NCI-H1694 (cell line): ENCODE results near the gene FAM210B.
"Not testable (repeated sequence)": the region's sequence is repeated elsewhere in the genome, so short reads cannot be mapped to it uniquely, and the experiment has no call there.

Experiments
- DNase-seq: peaks from one replicate; lab custom pipeline; 2025; lab: John Stamatoyannopoulos, UW

FAM210B gene

DNA sequence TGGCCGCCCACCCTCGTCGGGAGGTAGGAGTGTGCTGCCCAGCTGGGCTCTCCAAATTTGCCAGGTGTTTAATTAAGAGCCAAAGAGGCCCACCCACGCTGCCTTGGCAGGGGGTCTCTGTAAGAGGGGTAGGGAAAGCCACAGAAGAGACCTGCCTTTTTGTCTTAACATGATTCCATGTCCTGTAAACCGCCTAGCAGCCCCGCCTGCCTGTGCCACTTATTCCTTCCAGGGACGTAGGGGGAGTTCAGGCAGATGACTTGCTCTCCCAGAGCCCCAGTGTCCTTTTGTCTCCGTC is 2.1 kb downstream of the FAM210B start:
- no peak for DNase-seq

DNA sequence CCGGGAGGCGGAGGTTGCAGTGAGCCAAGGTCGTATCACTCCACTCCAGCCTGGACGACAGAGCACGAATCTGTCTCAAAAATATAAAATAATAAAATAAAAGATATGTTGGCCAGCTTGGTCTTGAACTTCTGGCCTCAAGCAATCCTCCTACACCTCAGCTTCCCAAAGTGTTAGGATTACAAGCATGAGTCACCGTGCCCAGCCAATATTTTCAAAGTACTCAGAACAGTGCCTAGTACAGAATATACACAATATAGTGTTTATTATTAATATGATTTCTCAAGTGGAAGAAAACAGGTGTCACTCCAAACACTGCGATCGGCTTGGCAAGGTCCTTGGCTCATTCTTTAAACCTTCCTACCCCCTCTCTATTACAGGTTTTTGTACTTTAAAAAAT is 3.1 kb downstream of the FAM210B start:
- DNase-seq: no peak

DNA sequence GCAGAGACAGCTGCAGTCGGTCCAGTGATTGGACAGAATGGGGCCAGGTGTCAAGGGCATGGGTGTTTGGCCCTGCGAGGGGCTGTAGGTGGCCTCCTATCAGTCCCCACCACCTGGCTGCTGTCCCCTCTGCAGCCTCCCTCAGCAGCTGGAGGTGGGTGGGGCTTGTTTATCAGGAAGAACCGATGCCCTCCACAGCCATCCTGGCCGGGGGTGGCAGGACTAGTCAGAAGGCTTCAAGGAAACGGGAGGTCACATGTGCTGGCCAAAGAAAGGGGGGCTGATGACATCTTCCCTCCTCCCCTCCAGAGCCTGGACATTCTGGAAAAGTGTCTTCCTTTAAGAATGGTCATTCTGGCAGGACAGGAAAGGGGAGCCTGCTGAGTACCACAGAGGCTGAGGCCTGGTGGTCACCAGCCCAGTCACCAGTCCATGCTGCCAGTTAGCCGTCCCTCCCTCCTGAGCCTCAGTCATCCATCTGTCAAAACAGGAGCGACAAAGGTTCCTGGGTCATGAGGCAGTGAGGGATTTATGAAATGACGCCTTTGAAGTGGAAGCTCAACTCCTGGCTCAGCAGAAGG is 4.1 kb downstream of the FAM210B start:
- DNase-seq: no peak

- no peak for DNase-seq
Measured at GRCh38 chr20:56363491-56363890, 4.7 kb downstream of the FAM210B start.

GRCh38 chr20:56368351-56369134 is 9.8 kb downstream of the FAM210B start:
- DNase-seq: no peak

- no peak for DNase-seq
Measured at GRCh38 chr20:56369179-56369578, 10.4 kb downstream of the FAM210B start.

- DNase-seq: no peak
Measured at GRCh38 chr20:56371977-56372376, 13.2 kb downstream of the FAM210B start.

- no peak for DNase-seq
Measured at GRCh38 chr20:56372850-56373249, 14.1 kb downstream of the FAM210B start.

DNA sequence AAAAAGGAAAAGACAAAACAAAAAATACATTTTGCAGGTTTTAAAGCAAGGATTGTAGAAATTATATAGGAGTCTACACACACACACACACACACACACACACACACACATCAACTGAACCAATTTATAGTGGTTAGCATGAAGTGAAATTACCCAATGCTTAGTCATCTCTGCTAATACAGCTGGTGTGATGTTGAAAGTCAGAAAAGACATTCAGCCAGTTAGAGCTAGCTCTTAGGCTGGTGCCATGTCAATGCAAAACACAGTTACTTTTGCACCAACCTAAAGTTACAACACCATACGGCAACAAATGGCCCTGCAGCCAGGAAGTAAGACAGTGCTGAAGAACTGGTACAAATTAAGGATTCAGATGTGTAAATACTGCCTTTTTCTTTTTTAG is 15.2 kb downstream of the FAM210B start:
- no peak for DNase-seq

DNA sequence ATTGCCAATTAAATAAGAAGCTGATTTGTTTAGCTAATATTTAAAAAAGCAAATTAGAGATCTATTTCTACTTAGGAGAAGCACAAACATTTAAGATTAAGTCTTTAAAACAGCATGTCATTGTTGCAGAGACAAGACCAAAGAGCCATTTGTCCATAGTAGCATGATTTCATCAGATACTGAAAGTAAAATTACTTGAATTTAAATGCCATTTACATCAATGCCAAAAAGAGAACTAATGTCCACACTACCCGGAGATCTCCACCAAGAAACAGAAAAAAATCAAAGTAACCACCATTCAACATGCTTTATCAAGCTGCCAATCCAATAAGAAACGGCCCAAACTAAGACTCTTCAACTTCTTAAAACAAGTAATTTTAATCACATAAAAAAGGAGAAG is 17.6 kb downstream of the FAM210B start:
- no peak for DNase-seq

DNA sequence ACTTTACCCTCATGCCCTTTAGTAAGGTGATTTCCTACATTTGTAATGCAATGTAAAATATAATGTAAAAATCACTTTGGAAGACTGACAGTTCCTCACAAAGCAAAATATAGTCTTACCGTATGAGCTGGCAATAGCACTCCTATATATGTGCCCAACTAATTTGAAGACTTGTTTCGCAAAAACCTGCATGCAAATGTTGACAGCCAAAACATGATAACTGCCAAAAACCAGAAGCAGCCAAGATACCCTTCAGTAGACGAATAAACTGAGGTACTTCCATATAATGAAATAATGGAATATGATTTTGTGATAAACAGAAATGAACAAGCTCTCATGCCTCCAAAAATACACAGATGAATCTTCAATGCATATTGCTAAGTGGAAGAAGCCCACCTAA is 19.6 kb downstream of the FAM210B start:
- no peak for DNase-seq

- DNase-seq: no peak
Measured at GRCh38 chr20:56380375-56380774, 21.6 kb downstream of the FAM210B start.

GRCh38 chr20:56381501-56381900 is 22.7 kb downstream of the FAM210B start:
- DNase-seq: no peak

- no peak for DNase-seq
Measured at GRCh38 chr20:56382696-56383095, 23.9 kb downstream of the FAM210B start.

DNA sequence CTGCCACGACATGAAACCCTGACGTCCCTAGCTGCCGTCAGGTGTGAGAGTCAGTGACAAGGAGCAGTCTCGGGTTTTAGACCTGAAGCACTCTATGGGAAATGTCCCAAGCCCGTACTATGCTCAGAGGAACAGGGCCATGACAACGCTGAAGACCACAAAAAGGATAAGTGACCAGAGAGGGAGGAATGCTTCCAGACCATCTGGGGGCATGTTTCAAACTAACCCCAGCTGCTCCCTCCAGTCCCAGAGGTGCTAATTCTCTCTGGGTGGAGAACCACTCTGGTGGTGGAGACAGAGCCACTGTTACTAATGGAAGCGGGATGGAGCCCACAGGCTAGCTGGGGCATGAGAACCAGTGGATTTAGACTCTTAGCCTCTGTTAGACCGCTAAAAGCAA is 24.6 kb downstream of the FAM210B start:
- no peak for DNase-seq

- no peak for DNase-seq
Measured at GRCh38 chr20:56385130-56385529, 26.4 kb downstream of the FAM210B start.

DNA sequence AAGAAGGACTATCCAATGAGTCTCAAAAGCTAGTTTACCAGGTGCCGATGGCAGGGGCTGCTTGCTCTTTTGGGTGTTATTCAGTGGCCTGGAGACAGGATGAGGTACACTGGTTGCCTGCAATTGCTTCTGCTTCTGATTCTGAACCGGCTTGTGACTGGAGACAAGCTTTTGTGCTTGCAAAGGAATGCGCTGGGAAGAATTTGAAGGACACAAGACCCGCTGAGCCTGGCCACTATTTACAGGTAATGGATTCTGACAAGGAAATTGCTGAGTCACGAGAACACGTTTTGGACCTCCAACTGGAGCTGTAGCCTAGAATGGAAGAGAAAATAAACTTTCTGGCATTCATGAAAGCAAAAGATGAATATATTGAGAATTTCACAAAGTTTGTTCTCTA is 27.4 kb downstream of the FAM210B start:
- no peak for DNase-seq

- DNase-seq: no peak
Measured at GRCh38 chr20:56388882-56389281, 30.1 kb downstream of the FAM210B start.

DNA sequence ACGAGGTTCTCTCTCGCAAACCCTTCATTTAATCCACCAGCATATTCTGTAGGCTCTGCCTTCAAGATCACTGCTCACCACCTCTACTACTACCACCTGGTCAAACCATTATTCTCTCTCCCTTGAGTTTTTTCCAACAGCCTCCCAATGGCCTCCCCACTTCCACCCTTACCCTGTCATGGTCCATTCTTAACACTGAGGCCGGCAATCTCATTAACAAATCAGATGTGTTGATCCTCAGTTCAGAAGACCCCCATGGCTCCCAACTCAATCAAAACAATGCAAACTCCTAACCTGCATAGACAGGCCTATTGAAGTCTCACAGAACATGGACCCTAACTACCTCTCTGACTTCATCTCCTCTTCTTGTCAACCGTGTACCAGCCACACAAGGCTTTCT is 31.0 kb downstream of the FAM210B start:
- no peak for DNase-seq

DNA sequence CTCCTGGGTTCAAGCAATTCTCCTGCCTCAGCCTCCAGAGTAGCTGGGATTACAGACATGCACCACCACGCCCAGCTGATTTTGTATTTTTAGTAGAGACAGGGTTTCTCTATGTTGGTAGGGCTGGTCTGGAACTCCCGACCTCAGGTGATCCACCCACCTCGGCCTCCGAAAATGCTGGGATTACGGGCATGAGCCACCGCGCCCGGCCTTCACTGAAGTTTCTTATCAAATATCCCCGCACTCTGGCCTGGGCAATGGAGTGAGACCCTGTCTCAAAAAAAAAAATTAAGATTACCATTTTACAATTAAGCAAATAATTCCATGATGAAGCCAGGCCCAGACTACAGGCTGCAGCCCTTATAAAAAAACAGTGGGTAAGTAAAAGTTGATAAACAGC is 31.6 kb downstream of the FAM210B start:
- not testable (repeated sequence) for DNase-seq

DNA sequence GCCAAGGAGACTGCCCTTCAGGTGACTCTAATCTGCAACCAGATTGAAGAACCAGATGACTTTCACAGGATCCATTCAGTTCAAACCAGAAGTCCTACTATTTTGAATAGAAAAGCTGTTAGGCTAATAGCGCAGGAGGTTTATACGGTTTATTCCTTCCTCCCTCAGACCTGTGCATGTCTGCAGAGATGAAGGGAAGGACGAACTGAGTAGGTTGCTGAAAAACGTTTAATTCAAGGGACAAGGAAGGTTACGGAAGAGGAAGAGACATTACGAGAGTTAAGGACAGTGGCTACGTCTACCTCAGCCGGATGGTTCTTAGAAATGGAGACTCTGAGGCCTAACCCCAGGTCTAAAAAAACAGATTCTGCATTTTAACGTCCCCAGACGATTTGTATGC is 32.3 kb downstream of the FAM210B start:
- DNase-seq: no peak

DNA sequence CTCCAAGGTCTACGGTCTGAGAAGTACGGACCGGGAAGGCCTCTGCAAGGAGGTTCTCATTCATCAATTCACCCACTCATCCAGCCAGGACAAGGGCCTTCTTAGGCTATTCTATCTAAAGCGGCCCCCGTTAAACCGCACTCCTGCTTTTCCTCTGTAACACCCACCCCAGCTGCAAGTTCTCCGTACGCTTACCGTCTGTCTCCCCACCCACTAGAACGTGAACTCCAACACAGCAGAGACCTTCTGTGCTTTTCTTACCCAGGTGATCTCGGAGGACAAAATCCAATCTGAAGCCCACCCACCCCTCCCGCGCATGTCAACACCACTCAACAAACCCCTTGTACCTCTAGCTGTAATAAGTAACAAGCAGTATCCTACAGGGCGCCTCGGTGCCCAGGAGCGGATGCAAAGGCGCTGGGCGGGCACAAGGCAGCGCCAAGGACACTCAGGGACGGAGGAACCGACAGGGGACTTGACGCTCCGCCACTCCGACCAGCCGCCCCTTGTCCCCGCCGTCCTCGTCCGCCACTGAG is 32.9 kb downstream of the FAM210B start:
- DNase-seq: no peak

DNA sequence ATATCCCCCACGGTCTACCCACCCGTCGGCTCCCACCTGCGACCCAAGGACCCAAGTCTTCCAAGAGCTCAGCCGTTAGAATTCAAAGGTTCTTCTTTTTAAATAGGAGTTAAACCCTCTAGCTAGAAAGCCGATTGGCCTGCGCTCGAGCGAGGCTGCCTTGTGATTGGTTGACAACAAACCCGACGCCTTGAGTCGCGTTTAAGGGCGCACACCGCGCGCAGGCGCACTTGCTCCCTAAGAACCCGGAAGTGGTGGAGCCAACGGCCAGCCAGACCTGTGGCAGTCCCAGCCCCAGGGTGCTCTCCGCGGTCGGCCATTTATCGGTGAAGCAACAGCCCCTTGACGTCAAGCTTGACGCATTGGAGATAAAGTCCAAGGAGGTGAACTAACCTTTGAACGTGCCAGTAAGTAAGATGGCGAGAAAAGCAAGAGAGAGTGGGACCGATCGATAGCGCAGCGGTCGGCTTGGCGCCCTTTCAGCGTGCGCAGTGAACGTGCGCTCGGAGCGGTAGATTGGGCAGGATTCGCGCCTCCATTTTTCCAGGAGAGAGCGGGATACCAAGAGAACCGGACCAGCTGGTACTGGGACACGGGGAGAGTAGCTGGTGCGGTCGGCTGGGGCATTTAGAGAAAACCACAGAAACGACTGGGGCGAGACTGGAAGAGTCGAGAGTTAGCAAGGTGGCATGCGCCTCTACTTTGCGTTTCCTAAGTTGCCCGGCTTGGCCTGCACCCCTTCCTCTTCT is 33.5 kb downstream of the FAM210B start, which contains the start of the genes AURKA and CSTF1:
Gene AURKA (minus strand): TSS at position 84 of the 749 bp plus-strand sequence. CDS start 4,018 bp downstream, outside the sequence.
Gene CSTF1 (plus strand): TSS at position 514 of the 749 bp plus-strand sequence. CDS start 2,908 bp downstream, outside the sequence.
- peak; percentile 94 for DNase-seq
